Neural cell (in vitro differentiated cells): ENCODE results near the gene C11orf16.

Experiments
- CTCF ChIP-seq: fragments of 450-650 bp; IDR thresholded peaks from 2 replicates; pipeline ENCODE4 v1.5.1; 2014; ENCODE audit warnings: antibody characterized with exemption, mild to moderate bottlenecking, moderate library complexity; ENCODE audit not compliant: poor library complexity, severe bottlenecking
- EP300 ChIP-seq: fragments of 450-650 bp; conservative IDR thresholded peaks from 2 replicates; pipeline ENCODE4 v1.6.1; 2014; ENCODE audit warnings: antibody characterized with exemption, mild to moderate bottlenecking, moderate library complexity; ENCODE audit not compliant: poor library complexity, severe bottlenecking
- EZH2 ChIP-seq: fragments of 200-600, 300-800 bp; shearing (Covaris generic), sonication (generic); IDR thresholded peaks from 2 replicates; pipeline ENCODE4 v1.6.1; 2014; ENCODE audit warnings: antibody characterized with exemption, low read length, borderline replicate concordance, mild to moderate bottlenecking; ENCODE audit not compliant: insufficient read depth, poor library complexity, severe bottlenecking
- MXI1 ChIP-seq: fragments of 450-650 bp; conservative IDR thresholded peaks from 2 replicates; pipeline ENCODE4 v1.6.1; 2014; ENCODE audit warnings: antibody characterized with exemption, mild to moderate bottlenecking; ENCODE audit not compliant: poor library complexity, severe bottlenecking
- POLR2AphosphoS5 ChIP-seq: IDR thresholded peaks from 2 replicates; pipeline ENCODE4 v1.6.1; 2012
- REST ChIP-seq: IDR thresholded peaks from 2 replicates; pipeline ENCODE4 v1.6.1; 2012; ENCODE audit warnings: borderline replicate concordance

- TF ChIP-seq EZH2 (no peak), CTCF (no peak), EP300 (no peak), POLR2AphosphoS5 (no peak), MXI1 (no peak), REST (no peak)
Observed at GRCh38 chr11:8973121-8973520, 40.4 kb upstream of the C11orf16 start.
